ENCODE results near the gene WDSUB1.

The WDSUB1 gene

DNA sequence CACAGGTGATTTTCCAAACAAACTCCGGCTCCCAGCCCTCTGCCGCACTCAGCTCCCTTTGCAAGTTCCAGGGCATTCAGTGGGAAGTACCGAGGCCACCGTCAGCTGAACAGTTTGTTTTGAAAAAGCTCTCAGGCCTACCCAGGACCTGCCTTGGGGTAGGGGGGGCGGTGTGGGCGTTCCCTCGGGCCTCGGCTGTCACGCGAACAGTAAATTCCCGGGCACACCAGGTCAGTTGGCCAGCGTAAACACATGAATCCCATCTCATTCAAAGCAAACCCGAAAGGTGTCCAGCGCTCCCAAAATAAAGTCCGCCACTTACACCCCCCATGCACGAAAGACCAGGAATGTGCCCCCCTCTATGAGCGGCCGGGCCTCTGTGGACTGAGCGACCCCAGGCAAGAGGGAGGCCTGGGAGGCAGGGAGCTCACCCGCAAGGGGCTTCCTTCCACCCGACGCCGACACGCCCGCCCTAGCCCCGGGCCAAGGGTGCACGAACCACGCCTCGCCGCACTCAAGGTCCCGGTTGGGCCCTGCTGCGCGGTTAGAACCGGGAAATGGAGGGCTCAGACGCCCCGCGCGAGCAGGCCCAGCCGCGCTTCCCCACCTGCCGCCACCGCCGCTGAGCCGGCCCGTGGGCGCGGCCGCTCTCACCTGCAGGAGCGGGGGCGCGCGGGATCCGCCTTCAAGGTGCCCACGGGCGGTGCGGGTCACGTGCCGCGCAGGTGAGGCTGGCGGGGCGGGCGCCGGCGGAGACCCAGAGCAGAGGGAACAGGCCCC lies at the start of gene WDSUB1:
Gene WDSUB1, minus strand, starts transcription at position 775 of the 780 bp plus-strand sequence. CDS start 3,634 bp downstream, outside the sequence.
- in situ Hi-C loops (cut with HindIII; ENCODE audit: low sequenced_read_pairs): no loop called here

GRCh38 chr2:159326569-159327255 lies 40.2 kb upstream of the WDSUB1 start:
- in situ Hi-C loops (cut with HindIII; ENCODE audit: low sequenced_read_pairs): no loop called here

- in situ Hi-C loops (cut with HindIII; ENCODE audit: low sequenced_read_pairs): no loop called here
Observed at GRCh38 chr2:159322419-159322818, 35.9 kb upstream of the WDSUB1 start.

- in situ Hi-C loops (cut with HindIII; ENCODE audit: low sequenced_read_pairs): no loop called here
Observed at GRCh38 chr2:159317392-159318088, 31.0 kb upstream of the WDSUB1 start.

DNA sequence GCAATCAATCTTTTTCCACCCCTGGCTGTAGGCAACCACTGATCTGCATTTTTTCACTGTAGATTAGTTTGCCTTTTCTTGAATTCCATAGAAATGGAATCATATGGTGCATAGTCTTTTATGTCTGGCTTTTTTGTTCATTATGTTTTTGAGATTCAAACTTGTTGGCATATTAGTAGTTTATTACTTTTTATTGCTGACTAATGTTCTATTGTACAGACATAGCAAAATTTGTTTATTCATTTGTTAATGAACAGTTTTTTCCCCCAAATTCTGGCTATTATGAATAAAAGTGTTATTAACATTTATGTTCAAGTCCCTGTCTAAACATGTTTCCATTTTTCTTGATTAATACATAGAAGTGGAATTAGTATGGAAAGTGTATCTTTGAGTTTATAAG lies 21.4 kb upstream of the WDSUB1 start:
- in situ Hi-C loops (cut with HindIII; ENCODE audit: low sequenced_read_pairs): no loop called here

DNA sequence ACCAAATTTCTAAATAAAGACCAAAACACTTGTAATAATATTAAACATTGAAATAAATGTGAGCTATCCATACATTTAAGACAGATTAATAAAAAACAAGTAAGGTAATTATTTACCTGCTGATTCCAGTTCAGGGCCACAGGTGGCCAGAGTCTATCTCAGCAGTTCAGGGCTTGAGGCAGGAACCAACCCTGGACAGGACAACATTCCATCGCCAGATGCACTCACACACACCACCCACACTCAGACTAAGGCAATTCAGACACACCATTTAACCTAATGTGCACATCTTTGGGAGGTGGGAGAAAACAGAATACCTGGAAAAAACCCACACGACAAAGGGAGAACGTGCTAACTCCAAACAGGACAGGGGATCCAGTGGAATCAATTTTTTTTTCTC lies 14.1 kb upstream of the WDSUB1 start:
- in situ Hi-C loops (cut with HindIII; ENCODE audit: low sequenced_read_pairs): no loop called here

DNA sequence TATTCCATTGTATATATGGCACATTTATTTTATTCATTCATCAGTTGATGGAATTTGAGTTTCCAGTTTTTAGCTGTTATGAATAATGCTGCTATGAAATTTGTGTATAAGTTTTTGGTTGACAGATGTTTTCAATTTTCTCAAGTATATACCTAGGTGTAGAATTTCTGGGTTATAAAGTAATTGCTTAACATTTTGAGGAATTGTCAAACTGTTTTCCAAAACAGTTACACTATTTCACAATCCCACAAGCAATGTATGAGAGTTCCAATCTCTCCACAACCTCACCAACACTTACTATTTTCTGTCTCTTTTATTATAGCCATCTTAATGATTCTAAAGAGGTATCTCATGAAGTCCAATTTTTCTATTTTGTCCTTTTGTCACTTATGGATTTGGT lies 12.5 kb upstream of the WDSUB1 start:
- in situ Hi-C loops (cut with HindIII; ENCODE audit: low sequenced_read_pairs): no loop called here

DNA sequence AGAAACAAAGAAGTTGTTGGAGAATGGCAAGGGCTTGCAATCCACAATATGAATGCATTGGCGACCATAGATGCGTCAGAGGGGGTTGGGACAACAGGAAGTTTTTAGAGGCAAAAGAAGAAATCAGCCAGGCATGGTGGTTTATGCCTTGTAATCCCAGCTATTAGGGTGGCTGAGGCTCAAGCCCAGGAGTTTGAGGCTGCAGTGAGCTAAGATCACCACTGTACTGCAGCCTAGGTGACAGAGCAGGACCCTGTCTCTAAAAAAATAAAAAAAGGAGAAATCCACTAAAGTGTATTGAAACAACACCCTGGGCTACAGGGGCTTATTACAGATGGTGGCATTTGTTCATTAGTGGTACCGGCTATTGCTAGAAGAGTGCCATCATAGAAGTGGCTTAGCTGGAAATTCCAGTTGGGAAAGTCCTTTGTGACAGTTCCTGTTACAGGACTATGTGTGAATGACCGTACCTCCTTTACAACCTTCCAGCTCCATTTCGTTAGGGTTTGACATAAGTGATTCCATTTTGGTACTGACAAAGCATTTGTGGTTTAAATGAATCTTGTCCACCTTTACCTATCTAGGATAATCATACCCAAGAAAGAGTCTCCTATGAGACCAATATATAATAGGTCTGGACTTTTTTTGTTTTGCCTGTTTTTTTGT lies 10.7 kb upstream of the WDSUB1 start:
- in situ Hi-C loops (cut with HindIII; ENCODE audit: low sequenced_read_pairs): no loop called here

DNA sequence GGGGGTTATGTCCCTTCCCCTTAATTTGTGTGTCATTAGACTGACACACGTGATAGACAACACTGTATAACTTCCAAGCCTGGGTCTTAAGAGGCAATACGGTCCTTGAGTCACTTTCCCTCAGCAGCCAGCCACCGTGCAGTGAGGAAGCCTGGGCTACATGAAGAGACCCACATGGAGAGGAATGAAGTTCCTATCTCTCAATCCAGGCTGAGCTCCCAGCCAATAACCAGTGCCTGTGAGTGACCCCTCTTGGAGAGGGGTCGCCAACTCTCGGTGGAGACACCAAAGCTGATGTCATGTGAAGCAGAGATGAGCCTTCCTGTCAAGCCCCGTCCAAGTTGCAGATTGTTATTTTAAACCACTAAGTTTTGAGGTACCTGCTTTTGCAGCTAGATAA lies 5.7 kb upstream of the WDSUB1 start:
- in situ Hi-C loops (cut with HindIII; ENCODE audit: low sequenced_read_pairs): no loop called here

- in situ Hi-C loops (cut with HindIII; ENCODE audit: low sequenced_read_pairs): no loop called here
Observed at GRCh38 chr2:159290289-159290907, 3.9 kb upstream of the WDSUB1 start.

DNA sequence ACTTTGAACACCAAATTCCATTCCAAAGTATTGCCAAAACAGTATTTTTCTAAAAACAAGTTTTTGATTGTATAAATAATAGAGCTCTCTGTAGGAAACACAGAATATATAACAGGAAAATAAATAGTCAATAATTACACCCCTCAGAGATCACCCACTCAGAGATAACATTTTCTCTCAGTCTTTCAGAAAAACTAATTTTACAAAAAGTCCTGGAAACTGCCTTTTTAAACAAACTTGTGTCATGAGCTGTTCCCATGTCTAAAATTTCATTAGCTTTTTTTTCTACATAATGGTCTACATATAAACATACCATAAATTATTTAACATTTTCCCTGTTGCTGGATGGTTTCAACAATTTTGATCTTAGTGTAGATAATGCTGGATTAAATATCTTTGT lies 1.2 kb upstream of the WDSUB1 start:
- in situ Hi-C loops (cut with HindIII; ENCODE audit: low sequenced_read_pairs): no loop called here

- in situ Hi-C loops (cut with HindIII; ENCODE audit: low sequenced_read_pairs): no loop called here
Observed at GRCh38 chr2:159286709-159287441, 372 bp upstream of the WDSUB1 start.

- in situ Hi-C loops (cut with HindIII; ENCODE audit: low sequenced_read_pairs): no loop called here
Observed at GRCh38 chr2:159285433-159285832, 1.1 kb downstream of the WDSUB1 start.

- in situ Hi-C loops (cut with HindIII; ENCODE audit: low sequenced_read_pairs): no loop called here
Observed at GRCh38 chr2:159283529-159283928, 3.0 kb downstream of the WDSUB1 start.

- in situ Hi-C loops (cut with HindIII; ENCODE audit: low sequenced_read_pairs): no loop called here
Observed at GRCh38 chr2:159281002-159281401, 5.5 kb downstream of the WDSUB1 start.

GRCh38 chr2:159279700-159280099 lies 6.8 kb downstream of the WDSUB1 start:
- in situ Hi-C loops (cut with HindIII; ENCODE audit: low sequenced_read_pairs): no loop called here

DNA sequence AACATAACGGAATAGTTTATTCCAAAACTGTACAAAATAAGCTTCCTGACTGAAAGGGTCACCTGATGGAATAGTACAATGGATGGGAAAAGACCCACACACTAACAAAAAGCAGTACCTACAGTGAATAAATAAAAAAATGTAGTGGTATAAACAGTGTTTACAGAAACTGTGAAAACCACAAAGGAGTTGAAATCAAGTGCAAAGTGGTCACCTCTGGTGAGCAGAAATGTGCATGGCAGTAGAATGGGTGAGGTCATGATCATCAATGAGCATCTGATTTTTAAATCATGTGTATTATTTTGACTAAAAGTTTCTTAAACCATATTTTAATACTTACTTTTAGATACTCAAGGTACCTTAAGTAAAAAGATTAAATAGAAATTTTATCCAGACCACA lies 11.4 kb downstream of the WDSUB1 start:
- in situ Hi-C loops (cut with HindIII; ENCODE audit: low sequenced_read_pairs): no loop called here

GRCh38 chr2:159272156-159272555 lies 14.3 kb downstream of the WDSUB1 start:
- in situ Hi-C loops (cut with HindIII; ENCODE audit: low sequenced_read_pairs): no loop called here

DNA sequence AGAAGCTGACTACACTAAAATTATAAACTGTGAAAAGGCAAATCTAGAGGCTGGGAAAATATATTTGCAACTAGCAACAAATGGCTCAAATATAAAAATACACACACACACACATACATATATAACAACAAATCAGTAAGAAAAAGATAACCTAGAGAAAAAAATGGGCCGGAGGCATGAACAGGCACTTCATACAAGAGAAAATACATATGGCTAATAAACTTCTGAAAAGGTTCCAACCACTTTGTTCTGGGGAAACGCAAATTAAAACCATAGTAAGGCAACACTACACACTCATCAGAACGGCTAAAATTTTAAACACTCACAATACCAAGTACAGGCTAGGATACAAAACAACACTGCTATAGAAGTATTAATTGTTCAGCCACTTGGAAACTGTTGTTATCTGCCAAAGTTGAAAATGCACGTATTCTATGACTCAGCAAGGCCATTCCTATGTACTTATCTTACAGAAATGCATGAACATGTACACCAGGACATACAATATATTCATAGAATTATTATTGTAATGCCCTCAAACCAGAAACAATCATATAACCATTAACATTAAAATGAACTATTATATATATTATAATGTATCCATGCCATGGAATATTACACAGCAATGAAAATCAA lies 15.6 kb downstream of the WDSUB1 start:
- in situ Hi-C loops (cut with HindIII; ENCODE audit: low sequenced_read_pairs): no loop called here

- in situ Hi-C loops (cut with HindIII; ENCODE audit: low sequenced_read_pairs): no loop called here
Observed at GRCh38 chr2:159267921-159268320, 18.6 kb downstream of the WDSUB1 start.

Data from DLD1 (cell line).